Measurements from ENCODE around the gene DAW1.
"Not testable (repeated sequence)": the region's sequence is repeated elsewhere in the genome, so short reads cannot be mapped to it uniquely, and the experiment has no call there.

The DAW1 gene

DNA sequence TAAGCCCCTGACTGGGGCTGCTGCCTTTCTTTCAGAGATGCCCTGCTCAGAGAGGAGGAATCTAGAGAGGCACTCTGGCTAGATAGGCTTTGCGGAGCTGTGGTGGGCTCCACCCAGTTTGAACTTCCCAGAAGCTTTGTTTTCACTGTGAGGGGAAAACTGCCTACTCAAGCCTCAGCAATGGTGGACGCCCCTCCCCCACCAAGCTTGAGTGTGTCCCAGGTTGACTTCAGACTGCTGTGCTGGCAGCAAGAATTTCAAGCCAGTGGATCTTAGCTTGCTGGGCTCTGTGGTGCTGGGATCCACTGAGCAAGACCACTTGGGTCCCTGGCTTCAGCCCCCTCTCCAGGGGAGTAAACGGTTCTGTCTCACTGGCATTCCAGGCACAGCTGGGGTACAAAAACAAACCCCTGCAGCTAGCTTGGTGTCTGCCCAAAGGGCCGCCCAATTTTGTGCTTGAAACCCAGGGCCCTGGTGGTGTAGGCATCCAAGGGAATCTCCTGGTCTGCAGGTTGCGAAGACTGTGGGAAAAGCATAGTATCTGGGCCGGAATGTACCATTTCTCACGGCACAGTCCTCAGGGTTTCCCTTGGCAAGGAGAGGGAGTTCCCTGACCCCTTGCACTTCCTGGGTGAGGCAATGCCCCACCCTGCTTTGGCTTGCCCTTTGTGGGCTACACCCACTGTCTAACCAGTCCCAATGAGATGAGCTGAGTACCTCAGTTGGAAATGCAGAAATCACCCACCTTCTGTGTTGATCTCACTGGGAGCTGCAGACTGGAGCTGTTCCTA is 31.9 kb upstream of the DAW1 start:
- not testable (repeated sequence) for H3K27me3 ChIP-seq (ENCODE audit: control insufficient read depth in 1 of 2, insufficient read depth in 2 of 2, low read length in 2 of 2); H3K9ac ChIP-seq (ENCODE audit: low read length in 2 of 2); H3K9me3 ChIP-seq (ENCODE audit: control insufficient read depth in 2 of 2, low read length in 2 of 2); H3K36me3 ChIP-seq (ENCODE audit: control insufficient read depth in 2 of 2, insufficient read depth in 2 of 2, low read length in 2 of 2); H3K4me3 ChIP-seq (ENCODE audit: low read length in 2 of 2); H3K4me1 ChIP-seq (ENCODE audit: control insufficient read depth, insufficient read depth, low read length); H3K27ac ChIP-seq (ENCODE audit: low read length)

DNA sequence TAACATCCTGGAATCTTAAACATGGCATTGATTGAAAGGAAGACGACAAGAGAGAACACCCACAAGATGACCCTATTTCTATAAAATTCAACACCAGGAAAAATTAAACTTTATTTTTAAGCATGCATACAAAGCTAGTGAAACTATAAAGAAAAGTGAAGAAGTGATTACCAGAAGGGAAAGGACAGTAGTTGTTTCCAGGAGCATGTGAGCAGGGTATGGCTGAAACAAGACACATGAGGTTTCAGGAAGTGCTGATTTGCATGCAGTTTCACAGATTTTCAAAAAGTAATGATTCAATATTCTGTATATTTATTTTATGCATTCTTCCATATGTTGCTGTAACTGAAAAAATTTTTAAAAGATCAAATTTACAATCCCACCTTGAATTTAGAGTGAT is 24.6 kb upstream of the DAW1 start:
- Histone ChIP-seq H3K9ac (ENCODE audit: low read length in 2 of 2) (no peak overlapping the region), H3K4me3 (ENCODE audit: low read length in 2 of 2) (no peak overlapping the region), H3K9me3 (ENCODE audit: control insufficient read depth in 2 of 2, low read length in 2 of 2) (no peaks in the 10 kb centered on the region), H3K27me3 (ENCODE audit: control insufficient read depth in 1 of 2, insufficient read depth in 2 of 2, low read length in 2 of 2) (no peaks in the 10 kb centered on the region), H3K4me1 (ENCODE audit: control insufficient read depth, insufficient read depth, low read length) (no peaks in the 10 kb centered on the region), H3K27ac (ENCODE audit: low read length) (no peak overlapping the region), H3K36me3 (ENCODE audit: control insufficient read depth in 2 of 2, insufficient read depth in 2 of 2, low read length in 2 of 2) (no peaks in the 10 kb centered on the region)

DNA sequence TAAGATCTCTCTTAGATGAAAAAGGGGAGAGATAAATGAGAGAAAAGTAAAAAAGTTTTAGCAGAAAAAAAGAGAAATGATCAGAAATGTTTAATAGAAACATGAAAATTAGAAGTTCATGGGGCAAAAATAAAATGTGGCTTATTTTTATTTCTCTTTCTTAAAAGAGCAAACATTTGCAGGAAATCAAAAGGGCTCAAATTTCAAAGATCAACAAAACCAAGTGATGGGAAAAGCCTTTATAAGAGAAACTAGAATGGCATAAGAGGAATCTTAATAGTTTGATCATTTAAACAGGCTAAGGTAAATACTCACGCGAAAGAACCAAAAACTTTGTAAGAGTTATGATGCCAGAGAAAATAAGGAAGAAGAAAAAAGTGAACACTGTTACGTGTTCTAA is 23.3 kb upstream of the DAW1 start:
- H3K27ac ChIP-seq (ENCODE audit: low read length): no peak overlapping the region
- H3K36me3 ChIP-seq (ENCODE audit: control insufficient read depth in 2 of 2, insufficient read depth in 2 of 2, low read length in 2 of 2): no peaks in the 10 kb centered on the region
- H3K27me3 ChIP-seq (ENCODE audit: control insufficient read depth in 1 of 2, insufficient read depth in 2 of 2, low read length in 2 of 2): no peaks in the 10 kb centered on the region
- H3K9ac ChIP-seq (ENCODE audit: low read length in 2 of 2): no peak overlapping the region
- H3K9me3 ChIP-seq (ENCODE audit: control insufficient read depth in 2 of 2, low read length in 2 of 2): no peaks in the 10 kb centered on the region
- H3K4me3 ChIP-seq (ENCODE audit: low read length in 2 of 2): no peak overlapping the region
- no peaks in the 10 kb centered on the region for H3K4me1 ChIP-seq (ENCODE audit: control insufficient read depth, insufficient read depth, low read length)

DNA sequence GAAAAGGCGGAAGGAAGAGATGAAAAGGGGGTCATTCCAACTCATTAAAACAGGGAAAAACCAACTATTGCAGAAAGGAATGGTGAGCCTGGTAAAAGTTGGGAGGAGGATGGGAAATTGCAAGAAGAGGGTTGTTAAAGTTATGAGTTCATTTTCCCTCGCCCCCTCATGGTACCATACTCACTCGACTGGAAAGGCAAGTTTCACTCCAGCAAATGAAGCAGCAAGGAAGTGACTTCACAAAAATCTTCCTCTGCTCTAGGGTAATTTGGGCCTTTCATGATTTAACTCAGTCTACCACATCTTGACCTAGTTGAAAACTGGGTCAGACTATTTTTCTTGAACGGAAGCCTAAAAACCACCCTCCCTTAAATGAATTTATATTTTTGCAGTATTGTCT is 22.8 kb upstream of the DAW1 start:
- H3K4me1 ChIP-seq (ENCODE audit: control insufficient read depth, insufficient read depth, low read length): no peaks in the 10 kb centered on the region
- no peak overlapping the region for H3K9ac ChIP-seq (ENCODE audit: low read length in 2 of 2)
- H3K27ac ChIP-seq (ENCODE audit: low read length): no peak overlapping the region
- H3K27me3 ChIP-seq (ENCODE audit: control insufficient read depth in 1 of 2, insufficient read depth in 2 of 2, low read length in 2 of 2): no peaks in the 10 kb centered on the region
- H3K4me3 ChIP-seq (ENCODE audit: low read length in 2 of 2): no peak overlapping the region
- no peaks in the 10 kb centered on the region for H3K36me3 ChIP-seq (ENCODE audit: control insufficient read depth in 2 of 2, insufficient read depth in 2 of 2, low read length in 2 of 2)
- H3K9me3 ChIP-seq (ENCODE audit: control insufficient read depth in 2 of 2, low read length in 2 of 2): no peaks in the 10 kb centered on the region

DNA sequence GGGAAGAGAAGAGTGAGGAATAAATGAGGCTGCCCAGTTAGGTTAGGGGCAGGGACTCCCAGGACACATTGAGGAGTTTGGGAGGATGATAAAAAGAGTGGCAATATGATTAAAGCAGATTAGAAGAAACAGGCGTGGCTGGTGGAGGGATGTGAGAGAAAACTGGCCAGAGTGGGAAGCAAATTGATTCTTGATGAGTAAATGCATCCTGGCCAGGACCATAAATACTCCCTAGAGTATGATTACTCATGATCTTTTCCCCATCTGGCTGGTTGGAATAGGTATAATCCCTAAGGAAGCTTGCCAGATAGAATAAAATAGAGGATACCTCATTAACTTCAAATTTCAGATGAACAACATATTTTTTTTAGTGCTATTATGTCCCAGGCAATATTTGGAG is 21.5 kb upstream of the DAW1 start:
- no peaks in the 10 kb centered on the region for H3K9me3 ChIP-seq (ENCODE audit: control insufficient read depth in 2 of 2, low read length in 2 of 2)
- no peaks in the 10 kb centered on the region for H3K4me1 ChIP-seq (ENCODE audit: control insufficient read depth, insufficient read depth, low read length)
- no peaks in the 10 kb centered on the region for H3K27me3 ChIP-seq (ENCODE audit: control insufficient read depth in 1 of 2, insufficient read depth in 2 of 2, low read length in 2 of 2)
- no peaks in the 10 kb centered on the region for H3K36me3 ChIP-seq (ENCODE audit: control insufficient read depth in 2 of 2, insufficient read depth in 2 of 2, low read length in 2 of 2)
- no peak overlapping the region for H3K9ac ChIP-seq (ENCODE audit: low read length in 2 of 2)
- H3K27ac ChIP-seq (ENCODE audit: low read length): no peak overlapping the region
- no peak overlapping the region for H3K4me3 ChIP-seq (ENCODE audit: low read length in 2 of 2)

DNA sequence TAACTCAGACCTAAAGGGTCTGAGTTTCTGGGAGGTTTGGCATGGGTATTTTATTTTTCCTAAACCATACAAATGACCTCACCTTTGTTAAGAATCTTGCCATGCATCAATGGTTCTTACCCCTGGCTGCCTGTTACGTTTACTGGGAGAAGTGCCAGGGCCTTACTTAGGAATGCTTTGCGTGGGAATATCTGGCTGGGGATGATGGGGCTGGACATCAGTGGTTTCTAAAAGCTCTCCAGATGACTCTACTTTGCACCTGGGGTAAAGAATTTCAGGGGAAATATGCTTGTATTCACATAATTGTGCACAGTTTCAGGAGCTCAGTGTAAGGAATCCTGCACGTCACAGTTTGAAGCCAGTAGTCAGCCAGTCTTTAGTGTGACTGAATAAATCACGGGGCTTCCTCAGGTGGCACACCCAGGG is 18.2 kb upstream of the DAW1 start:
- H3K9ac ChIP-seq (ENCODE audit: low read length in 2 of 2): no peak overlapping the region
- H3K4me3 ChIP-seq (ENCODE audit: low read length in 2 of 2): no peak overlapping the region
- H3K36me3 ChIP-seq (ENCODE audit: control insufficient read depth in 2 of 2, insufficient read depth in 2 of 2, low read length in 2 of 2): no peaks in the 10 kb centered on the region
- H3K27ac ChIP-seq (ENCODE audit: low read length): no peak overlapping the region
- H3K4me1 ChIP-seq (ENCODE audit: control insufficient read depth, insufficient read depth, low read length): no peaks in the 10 kb centered on the region
- no peaks in the 10 kb centered on the region for H3K9me3 ChIP-seq (ENCODE audit: control insufficient read depth in 2 of 2, low read length in 2 of 2)
- no peaks in the 10 kb centered on the region for H3K27me3 ChIP-seq (ENCODE audit: control insufficient read depth in 1 of 2, insufficient read depth in 2 of 2, low read length in 2 of 2)

DNA sequence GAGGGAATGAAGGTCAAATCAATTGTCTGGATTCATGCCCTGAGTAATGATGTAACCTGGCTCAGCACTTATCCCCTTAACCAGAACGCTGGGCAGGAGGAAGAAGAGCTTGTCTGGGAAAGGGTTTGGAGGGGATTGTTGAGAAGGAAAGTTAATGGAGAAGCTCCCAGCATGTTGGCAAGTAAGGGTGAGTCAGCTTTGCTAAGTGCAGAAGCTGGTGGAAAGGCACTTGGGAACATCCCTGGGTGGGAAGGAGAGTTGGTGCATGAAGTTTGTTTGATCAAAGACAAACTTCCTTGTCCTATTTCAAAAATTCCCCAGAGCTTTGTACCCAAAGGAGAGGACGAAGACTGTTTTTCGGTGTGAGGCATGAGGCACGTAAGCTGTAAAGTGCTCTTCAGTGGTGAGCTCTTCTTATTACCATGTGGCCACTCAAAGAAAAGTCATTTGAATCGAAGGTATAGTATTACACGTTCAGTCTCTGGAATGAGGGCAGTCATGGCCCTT is 17.6 kb upstream of the DAW1 start:
- no peaks in the 10 kb centered on the region for H3K36me3 ChIP-seq (ENCODE audit: control insufficient read depth in 2 of 2, insufficient read depth in 2 of 2, low read length in 2 of 2)
- H3K9me3 ChIP-seq (ENCODE audit: control insufficient read depth in 2 of 2, low read length in 2 of 2): no peaks in the 10 kb centered on the region
- no peak overlapping the region for H3K4me3 ChIP-seq (ENCODE audit: low read length in 2 of 2)
- H3K27me3 ChIP-seq (ENCODE audit: control insufficient read depth in 1 of 2, insufficient read depth in 2 of 2, low read length in 2 of 2): no peaks in the 10 kb centered on the region
- no peak overlapping the region for H3K27ac ChIP-seq (ENCODE audit: low read length)
- no peak overlapping the region for H3K9ac ChIP-seq (ENCODE audit: low read length in 2 of 2)
- no peaks in the 10 kb centered on the region for H3K4me1 ChIP-seq (ENCODE audit: control insufficient read depth, insufficient read depth, low read length)

DNA sequence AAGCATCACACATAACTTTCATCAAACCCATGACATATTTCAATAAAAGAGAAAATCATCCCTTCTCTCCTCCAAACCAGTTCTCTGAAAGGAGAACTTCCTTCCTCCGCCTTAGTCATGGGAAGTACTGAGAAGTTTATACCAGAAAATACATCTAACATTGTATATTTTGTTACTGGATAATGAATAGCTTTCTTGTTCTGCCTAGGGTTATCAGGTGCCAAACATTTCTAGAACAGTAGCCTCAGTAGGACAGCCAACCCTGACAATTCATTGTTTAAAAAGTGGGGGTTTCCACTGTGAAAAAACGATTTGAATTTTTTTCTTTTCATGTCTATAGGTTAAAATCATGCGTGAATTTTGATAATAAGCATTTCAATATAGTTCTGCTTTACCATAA is 16.0 kb upstream of the DAW1 start:
- Histone ChIP-seq H3K27ac (ENCODE audit: low read length) (no peak overlapping the region), H3K27me3 (ENCODE audit: control insufficient read depth in 1 of 2, insufficient read depth in 2 of 2, low read length in 2 of 2) (no peaks in the 10 kb centered on the region), H3K36me3 (ENCODE audit: control insufficient read depth in 2 of 2, insufficient read depth in 2 of 2, low read length in 2 of 2) (no peaks in the 10 kb centered on the region), H3K9ac (ENCODE audit: low read length in 2 of 2) (no peak overlapping the region), H3K4me3 (ENCODE audit: low read length in 2 of 2) (no peak overlapping the region), H3K9me3 (ENCODE audit: control insufficient read depth in 2 of 2, low read length in 2 of 2) (no peaks in the 10 kb centered on the region), H3K4me1 (ENCODE audit: control insufficient read depth, insufficient read depth, low read length) (no peaks in the 10 kb centered on the region)

DNA sequence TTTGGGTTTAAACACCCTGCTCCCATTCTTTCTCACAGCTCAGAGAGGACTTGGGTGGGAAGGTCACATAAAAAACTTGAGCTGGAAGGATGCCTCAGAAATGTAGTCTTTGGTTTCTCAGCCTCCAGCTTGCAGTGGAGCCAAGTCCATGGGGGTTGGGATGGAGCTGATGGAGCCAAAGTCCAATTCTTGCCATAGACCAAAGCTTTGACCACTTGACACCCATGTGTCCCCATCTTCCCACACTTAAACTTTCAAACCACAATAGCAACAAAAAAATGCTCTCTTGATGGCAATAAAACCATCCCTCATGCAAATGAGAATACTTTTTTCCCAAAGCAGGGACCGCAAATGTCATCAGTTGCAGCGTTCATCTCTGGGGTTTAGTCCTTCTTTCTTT is 14.7 kb upstream of the DAW1 start:
- no peak overlapping the region for H3K27ac ChIP-seq (ENCODE audit: low read length)
- no peak overlapping the region for H3K4me3 ChIP-seq (ENCODE audit: low read length in 2 of 2)
- H3K36me3 ChIP-seq (ENCODE audit: control insufficient read depth in 2 of 2, insufficient read depth in 2 of 2, low read length in 2 of 2): no peaks in the 10 kb centered on the region
- no peaks in the 10 kb centered on the region for H3K27me3 ChIP-seq (ENCODE audit: control insufficient read depth in 1 of 2, insufficient read depth in 2 of 2, low read length in 2 of 2)
- no peak overlapping the region for H3K9ac ChIP-seq (ENCODE audit: low read length in 2 of 2)
- H3K9me3 ChIP-seq (ENCODE audit: control insufficient read depth in 2 of 2, low read length in 2 of 2): no peaks in the 10 kb centered on the region
- H3K4me1 ChIP-seq (ENCODE audit: control insufficient read depth, insufficient read depth, low read length): no peaks in the 10 kb centered on the region

DNA sequence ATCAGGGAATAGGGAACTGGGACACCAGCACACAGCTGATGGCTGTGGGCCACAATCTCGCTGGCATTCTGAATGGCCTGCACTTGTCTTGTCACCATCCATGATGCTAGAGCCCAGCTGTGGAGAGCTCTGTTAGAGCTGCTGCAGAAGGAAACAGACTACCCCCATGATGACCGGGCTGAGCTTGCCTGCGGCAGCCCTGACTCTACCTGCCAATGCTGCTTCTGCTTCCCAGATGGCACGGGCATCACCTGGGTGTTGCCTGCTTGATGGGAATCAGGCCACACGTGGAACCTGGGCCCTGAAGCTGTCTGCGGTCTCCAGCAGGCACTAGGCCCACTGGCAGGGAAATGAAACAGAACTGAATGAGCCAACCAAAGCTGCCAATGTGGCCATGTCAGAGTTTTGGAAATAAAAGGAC is 11.2 kb upstream of the DAW1 start:
- no peaks in the 10 kb centered on the region for H3K4me1 ChIP-seq (ENCODE audit: control insufficient read depth, insufficient read depth, low read length)
- no peak overlapping the region for H3K9ac ChIP-seq (ENCODE audit: low read length in 2 of 2)
- H3K36me3 ChIP-seq (ENCODE audit: control insufficient read depth in 2 of 2, insufficient read depth in 2 of 2, low read length in 2 of 2): no peaks in the 10 kb centered on the region
- H3K27ac ChIP-seq (ENCODE audit: low read length): no peak overlapping the region
- no peak overlapping the region for H3K4me3 ChIP-seq (ENCODE audit: low read length in 2 of 2)
- H3K27me3 ChIP-seq (ENCODE audit: control insufficient read depth in 1 of 2, insufficient read depth in 2 of 2, low read length in 2 of 2): no peaks in the 10 kb centered on the region
- no peaks in the 10 kb centered on the region for H3K9me3 ChIP-seq (ENCODE audit: control insufficient read depth in 2 of 2, low read length in 2 of 2)

DNA sequence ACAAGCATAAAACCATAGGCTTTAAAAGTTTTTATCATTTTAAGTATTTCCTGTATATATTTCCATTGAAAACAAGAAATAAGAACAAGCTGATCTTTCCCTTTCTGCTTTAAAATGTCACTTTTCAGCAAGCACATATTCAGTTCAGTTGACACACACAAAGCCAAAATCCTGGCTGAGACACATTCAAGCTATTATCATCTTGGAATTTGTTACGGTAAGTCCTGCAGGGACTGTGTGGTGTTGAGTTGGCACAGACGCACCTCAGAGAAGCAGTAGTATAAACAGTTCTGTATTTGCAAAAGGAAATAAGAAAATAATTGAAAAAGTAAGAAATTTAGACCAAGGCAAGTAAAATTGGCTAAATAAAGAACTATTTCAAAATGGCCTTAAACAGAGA is 10.4 kb upstream of the DAW1 start:
- Histone ChIP-seq H3K4me3 (ENCODE audit: low read length in 2 of 2) (no peak overlapping the region), H3K4me1 (ENCODE audit: control insufficient read depth, insufficient read depth, low read length) (no peaks in the 10 kb centered on the region)

More for the DNA sequence above, 10.4 kb upstream of the DAW1 start:
- Histone ChIP-seq H3K27me3 (ENCODE audit: control insufficient read depth in 1 of 2, insufficient read depth in 2 of 2, low read length in 2 of 2) (no peaks in the 10 kb centered on the region), H3K27ac (ENCODE audit: low read length) (no peak overlapping the region), H3K36me3 (ENCODE audit: control insufficient read depth in 2 of 2, insufficient read depth in 2 of 2, low read length in 2 of 2) (no peaks in the 10 kb centered on the region), H3K9ac (ENCODE audit: low read length in 2 of 2) (no peak overlapping the region), H3K9me3 (ENCODE audit: control insufficient read depth in 2 of 2, low read length in 2 of 2) (no peaks in the 10 kb centered on the region)

Data from stomach smooth muscle (tissue), 2 donors.